ENCODE results near the gene MSMP. TPM values are rescaled to one million over a fixed set of nuclear protein-coding genes. Genes with fewer than 3 reads are reported as not detected.

The MSMP gene
- total RNA-seq, 2 experiments from 2014 or later = 0.65 TPM; not detected in 1

DNA sequence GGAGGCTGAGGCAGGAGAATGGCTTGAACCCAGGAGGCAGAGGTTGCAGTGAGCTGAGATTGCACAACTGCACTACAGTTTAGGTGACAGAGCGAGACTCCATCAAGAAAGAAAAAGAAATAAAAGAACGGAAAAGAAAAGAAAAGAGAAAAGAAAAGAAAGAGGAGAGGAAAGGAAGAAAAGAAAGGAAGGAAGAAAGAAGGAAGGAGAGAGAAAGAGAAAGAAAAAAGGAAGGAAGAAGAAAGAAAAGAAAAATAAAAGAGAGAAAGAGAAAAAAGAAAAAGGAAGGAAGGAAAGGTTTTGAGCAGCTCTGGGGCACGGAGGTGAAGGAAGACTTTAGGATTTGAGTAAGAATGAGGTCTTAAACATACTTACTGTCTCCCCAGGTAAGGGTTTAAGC is 40.5 kb downstream of the MSMP start:
- POLR2A ChIA-PET = no interaction called here
- CTCF ChIA-PET = interaction anchor here (1.6 to 1.8 kb wide), 2 partner anchors 14 to 17 kb away, joined by 5 to 7 read pairs; no protein-coding TSS in a partner anchor

DNA sequence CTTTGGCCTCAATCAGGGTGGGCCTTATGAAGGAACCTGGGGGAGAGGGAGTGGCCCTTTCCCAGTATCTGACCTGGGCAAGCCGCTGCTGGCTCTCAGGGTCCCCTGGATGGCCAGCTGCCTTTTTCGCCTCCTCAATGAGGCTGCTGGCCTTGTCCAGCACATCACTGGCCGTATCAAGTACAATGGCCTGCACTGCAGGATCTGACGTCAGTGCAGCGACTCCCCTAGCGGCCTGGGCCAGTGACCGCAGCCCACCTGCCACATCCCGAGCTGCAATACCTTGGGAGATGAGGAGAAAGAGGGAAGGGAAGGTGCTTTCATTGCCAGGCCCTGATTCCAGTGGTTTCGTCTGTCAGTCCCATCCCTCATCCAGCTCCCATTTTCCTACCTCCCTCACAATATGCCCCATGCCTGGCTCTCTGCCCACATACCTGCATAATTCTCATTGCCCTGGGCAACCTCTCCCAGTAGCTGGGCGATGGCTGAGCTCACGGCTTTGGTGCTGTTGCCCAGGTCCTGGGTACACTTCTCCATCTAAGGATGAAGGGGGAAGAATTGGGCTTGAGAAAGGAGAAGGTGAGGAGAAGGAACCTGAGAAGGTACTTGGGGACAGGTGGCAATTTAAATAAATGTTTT is 41.2 kb downstream of the MSMP start:
- ChIA-PET CTCF (interaction anchor here (0.5 to 1.8 kb wide), 4 partner anchors 9 to 54 kb away, joined by 3 to 7 read pairs (median 4); partner anchors contain the start of gene CCDC107), POLR2A (interaction anchor here (0.6 kb wide), 1 partner anchor 17 kb away, joined by 6 read pairs; no protein-coding TSS in a partner anchor)

DNA sequence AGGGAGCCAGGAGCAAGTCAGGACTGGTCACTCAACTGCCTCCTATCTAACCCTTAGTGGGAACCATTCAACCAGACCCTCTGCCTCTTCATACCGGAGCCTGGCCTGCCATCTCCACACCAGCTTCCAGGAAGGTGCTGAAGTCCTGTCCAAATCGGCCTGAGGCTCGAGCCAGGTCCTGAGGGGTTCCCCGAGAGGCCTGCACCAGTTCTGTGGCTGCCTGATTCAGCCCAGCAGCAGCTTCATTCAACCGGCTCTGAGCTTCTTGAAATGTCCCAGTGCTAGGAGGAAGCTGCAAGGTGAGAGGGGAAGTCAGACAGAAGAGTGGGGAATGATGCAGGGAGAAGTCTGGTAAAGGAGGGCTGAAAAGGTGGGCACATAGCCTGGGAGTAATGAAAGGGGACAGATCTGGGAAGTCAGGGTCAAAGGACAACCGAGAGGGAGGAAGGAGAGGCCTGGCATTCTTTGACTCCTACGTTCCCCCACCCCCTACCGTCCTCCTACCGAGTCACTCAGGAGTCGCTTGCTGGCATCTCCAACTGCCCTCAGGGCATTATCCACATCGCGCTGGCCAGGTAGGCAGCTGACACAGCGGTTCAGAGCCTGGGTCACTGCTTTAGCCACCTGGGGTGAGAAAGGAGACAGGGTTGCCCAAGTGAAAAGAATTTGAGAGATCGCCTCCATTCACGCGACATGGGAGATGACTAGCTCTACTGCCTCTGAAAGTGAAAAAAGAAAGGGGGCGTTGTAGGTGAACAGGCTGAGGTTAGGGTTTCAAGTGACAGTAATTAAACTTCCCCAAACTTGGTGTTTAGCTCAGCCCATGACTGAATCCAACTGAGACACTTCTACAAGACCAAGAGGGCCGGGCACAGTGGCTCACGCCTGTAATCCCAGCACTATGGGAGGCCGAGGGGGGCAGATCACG is 42.3 kb downstream of the MSMP start:
- CTCF ChIA-PET = interaction anchor here (0.5 to 1.8 kb wide), 7 partner anchors 7 to 64 kb away, joined by 3 to 7 read pairs (median 3); partner anchors contain the start of gene CCDC107

DNA sequence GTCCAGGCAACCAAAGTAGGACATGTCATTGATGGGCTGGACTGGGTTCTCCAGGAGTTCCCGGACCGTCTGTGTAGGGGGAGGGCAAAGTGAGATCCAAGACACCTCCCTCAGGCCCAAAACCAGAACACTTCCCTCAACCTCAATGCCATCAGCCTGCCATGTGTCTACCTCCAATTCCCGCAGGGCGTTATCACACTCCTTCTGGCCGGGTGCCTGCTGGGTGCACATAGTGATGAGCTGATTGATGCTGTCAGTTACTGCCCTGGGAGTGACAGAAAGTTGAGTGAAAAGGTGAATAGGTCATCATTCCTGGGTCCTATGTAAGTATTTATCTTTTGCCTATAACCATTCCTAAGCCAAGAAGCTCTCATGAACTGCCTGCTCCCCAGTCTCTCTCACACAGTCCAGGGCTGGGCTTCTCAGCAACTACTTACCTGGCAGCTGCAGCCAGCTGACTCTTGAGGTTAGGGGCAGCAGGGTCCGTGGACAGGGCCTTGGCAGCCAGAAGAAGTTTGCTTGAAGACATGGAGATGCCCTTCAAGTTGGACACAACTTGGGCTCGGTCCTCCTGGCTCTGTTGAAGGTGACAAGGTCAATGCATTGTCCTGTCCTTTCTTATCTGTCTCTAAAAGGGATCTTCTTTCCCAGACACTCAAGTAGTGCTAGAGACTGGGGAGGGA is 43.1 kb downstream of the MSMP start:
- ChIA-PET POLR2A (no interaction called here), CTCF (interaction anchor here (1.1 kb wide), 2 partner anchors 14 to 19 kb away, joined by 3 to 7 read pairs; no protein-coding TSS in a partner anchor)

More for the DNA sequence above, 42.3 kb downstream of the MSMP start:
- POLR2A ChIA-PET = interaction anchor here (0.7 kb wide), 1 partner anchor 117 kb away, joined by 6 read pairs; the partner anchor contains the start of gene TMEM8B

DNA sequence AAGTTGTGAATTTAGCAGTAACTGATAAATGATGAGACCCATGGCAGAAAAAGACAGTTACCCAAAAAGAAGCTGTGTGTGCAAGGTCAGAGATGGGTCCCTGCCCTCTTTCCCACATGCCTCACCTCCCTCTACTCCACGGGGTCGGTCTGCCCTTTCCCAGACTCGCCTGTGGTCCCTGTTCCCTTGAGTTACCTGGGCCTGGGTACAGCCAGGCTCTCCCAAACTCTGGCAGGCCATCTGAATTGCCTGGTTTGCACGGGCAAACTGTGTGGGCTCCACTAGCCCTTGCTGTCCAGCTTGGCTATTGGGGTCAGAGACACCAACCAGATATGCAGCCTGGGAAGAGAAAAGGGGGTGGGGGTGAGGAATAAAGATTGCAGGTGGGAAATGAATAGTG is 45.9 kb downstream of the MSMP start:
- CTCF ChIA-PET = interaction anchor here (1.1 to 4.1 kb wide), 2 partner anchors 11 to 19 kb away, joined by 3 to 21 read pairs; no protein-coding TSS in a partner anchor
- POLR2A ChIA-PET = interaction anchor here (0.5 kb wide), 1 partner anchor 588 kb away, joined by 4 read pairs; no protein-coding TSS in a partner anchor

DNA sequence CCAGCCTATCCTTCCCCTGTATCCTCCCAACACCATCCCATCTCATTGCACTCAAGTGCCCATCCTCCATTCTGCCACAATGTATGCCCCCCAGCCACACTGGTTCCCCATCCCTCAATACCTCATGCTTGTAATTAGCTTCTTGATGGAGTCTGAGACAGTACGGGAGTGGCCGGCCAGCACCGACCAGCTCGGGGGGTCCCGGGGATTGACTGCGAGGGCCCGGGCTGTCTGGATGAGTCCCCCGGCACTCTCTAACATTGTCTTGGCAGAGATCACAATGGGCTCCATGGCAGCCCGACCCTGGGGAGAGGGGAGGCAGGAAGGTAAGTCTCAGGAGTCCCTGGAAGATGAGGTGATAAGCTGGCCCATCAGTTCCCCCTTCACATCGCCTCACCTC is 47.1 kb downstream of the MSMP start:
- CTCF ChIA-PET = interaction anchor here (4.1 kb wide), 1 partner anchor 10 kb away, joined by 21 read pairs; no protein-coding TSS in a partner anchor
- POLR2A ChIA-PET = no interaction called here

DNA sequence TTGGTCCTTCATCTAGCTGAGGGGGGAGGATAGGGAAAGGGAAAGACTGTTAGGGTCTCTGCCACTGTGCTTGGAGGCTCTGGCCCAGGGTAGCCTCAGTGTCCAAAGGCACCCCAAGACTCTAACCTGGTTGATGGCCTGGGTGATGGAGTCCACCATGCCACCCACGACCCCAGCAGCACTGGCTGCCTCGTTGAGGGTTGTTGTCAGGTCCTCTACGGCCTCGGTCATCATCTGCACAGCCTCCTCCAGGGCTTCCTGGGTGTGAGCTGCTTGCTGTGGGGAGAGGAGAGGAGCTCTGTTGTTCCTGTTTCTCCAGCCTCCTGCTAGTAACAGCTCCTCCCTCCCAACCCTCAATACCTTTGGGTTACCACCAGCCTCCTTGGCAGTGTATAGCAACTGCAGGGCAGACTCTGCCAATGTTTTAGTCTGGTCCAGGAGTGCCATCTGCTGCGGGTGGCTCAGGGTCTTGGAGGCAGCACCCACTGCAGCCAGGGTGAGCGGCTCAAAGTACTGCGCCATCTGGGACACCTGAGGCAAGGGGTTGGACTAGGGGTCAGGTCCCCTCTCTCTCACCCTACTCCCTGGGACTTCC is 48.1 kb downstream of the MSMP start:
- POLR2A ChIA-PET = no interaction called here
- CTCF ChIA-PET = interaction anchor here (1.5 to 4.1 kb wide), 2 partner anchors 9 to 48 kb away, joined by 5 to 21 read pairs; partner anchors contain the start of genes CCDC107 and RMRP

DNA sequence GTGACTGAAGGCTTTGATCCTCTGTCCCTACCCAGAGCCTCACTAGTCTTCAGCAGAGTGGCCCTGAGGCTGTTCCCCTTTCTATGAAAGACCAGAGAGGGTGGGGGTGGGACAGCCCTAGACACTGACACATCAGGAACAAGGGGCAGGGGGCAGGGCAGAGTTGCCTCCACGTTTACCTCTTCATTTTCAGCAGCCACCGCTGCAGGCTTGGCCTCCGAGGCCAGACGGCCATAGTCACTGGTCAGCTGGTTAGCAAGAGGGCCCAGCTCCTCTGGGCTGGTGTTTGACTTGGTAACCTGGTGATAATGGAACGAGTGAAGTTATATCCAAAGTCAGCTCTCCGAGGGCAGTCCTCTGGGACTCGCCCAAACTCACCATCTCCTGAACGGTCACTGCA is 48.7 kb downstream of the MSMP start:
- POLR2A ChIA-PET = no interaction called here
- CTCF ChIA-PET = interaction anchor here (1.5 to 4.1 kb wide), 3 partner anchors 9 to 47 kb away, joined by 3 to 21 read pairs (median 5); partner anchors contain the start of genes CCDC107 and RMRP

DNA sequence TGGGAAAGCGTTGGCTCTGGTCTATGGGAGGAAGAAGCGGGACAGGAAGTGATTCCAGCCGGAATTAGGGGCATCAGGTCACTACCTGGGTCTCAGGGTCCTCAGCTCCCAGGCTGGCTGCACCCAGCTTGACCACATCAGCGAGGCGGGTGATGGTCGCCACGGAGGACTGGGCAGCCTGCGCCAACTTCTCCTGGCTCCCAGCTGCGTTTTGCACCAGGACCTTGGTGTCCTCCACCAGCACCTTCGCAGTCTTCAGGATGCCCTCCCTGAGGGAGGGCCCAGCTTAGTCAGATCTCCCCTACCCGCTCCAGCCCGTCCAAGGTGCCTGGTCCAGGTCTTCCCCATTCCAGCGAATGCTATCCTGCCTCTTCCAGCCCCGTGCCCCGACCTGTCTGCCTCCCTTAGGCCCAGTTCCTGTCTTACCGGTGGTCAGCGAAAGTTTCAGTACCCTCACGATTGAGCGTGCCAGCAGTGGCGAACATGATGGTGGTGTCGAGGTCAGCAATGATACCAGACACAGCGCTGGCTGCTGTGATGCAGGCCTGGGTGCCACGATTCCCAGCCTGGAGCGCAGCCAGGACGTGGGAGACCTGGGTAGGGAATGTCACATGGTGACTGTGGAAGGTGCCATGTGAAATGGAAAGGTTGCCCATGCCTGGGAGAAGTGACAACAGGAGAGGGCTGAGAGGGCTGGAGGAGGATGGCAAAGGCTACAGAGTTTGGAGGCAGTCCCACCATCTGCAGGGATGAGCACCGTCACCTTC is 50.0 kb downstream of the MSMP start:
- POLR2A ChIA-PET = no interaction called here
- CTCF ChIA-PET = interaction anchor here (0.6 to 4.1 kb wide), 4 partner anchors 7 to 57 kb away, joined by 3 to 21 read pairs (median 3); no protein-coding TSS in a partner anchor

Other genes with a start within 250 kb of the MSMP start
- 10 to 100 TPM; 47.9 to 51.6 TPM for gene TESK1, start 149.0 kb downstream of the MSMP start, total RNA-seq
- gene CD72, start 135.9 kb downstream of the MSMP start, total RNA-seq = 10 to 100 TPM; 13.7 to 15.1 TPM
- gene SIT1, start 103.3 kb downstream of the MSMP start, total RNA-seq = 10 to 100 TPM; 62.0 to 63.7 TPM
- gene RMRP, start 96.3 kb downstream of the MSMP start, total RNA-seq = 1,000 to 10,000 TPM; 9,117 to 9,295 TPM
- 10 to 100 TPM; 17.1 to 18.3 TPM for gene CCDC107, start 96.0 kb downstream of the MSMP start, total RNA-seq
- gene ARHGEF39, start 89.1 kb downstream of the MSMP start, total RNA-seq = 10 to 100 TPM; 12.6 to 13.7 TPM
- gene CA9, start 80.3 kb downstream of the MSMP start, total RNA-seq = 1 to 10 TPM; 5.5 to 6.2 TPM
- 1 to 10 TPM; 3.7 to 3.9 TPM for gene TPM2, start 64.4 kb downstream of the MSMP start, total RNA-seq
- gene TLN1, start 22.1 kb downstream of the MSMP start, total RNA-seq = 100 to 1,000 TPM; 233 to 235 TPM
- 10 to 100 TPM; 32.0 to 33.4 TPM for gene CREB3, start 21.6 kb downstream of the MSMP start, total RNA-seq
- gene GBA2, start 5.0 kb downstream of the MSMP start, total RNA-seq = 10 to 100 TPM; 38.7 to 40.1 TPM
- gene RGP1, start 5.0 kb downstream of the MSMP start, total RNA-seq = 10 to 100 TPM; 17.1 to 17.3 TPM
- 1 to 10 TPM; 9.7 TPM for gene NPR2, start 37.3 kb upstream of the MSMP start, total RNA-seq
- gene SPAG8, start 58.0 kb upstream of the MSMP start, total RNA-seq = 1 to 10 TPM; 1.0 to 1.2 TPM
- gene HINT2, start 60.8 kb upstream of the MSMP start, total RNA-seq = 10 to 100 TPM; 67.7 to 70.8 TPM
- gene FAM221B, start 74.5 kb upstream of the MSMP start, total RNA-seq = not detected
- gene TMEM8B, start 75.0 kb upstream of the MSMP start, total RNA-seq = 1 to 10 TPM; 2.2 to 2.4 TPM
- gene OR13J1, start 116.1 kb upstream of the MSMP start, total RNA-seq = not detected
- gene HRCT1, start 151.9 kb upstream of the MSMP start, total RNA-seq = not detected
- not detected for gene SPAAR, start 155.2 kb upstream of the MSMP start, total RNA-seq
- not detected for gene OR2S2, start 203.9 kb upstream of the MSMP start, total RNA-seq